Stimulated activated naive CD4-positive, alpha-beta T cell treated with Interleukin-2 at 50 U/mL for 16 hours (primary cell): ENCODE data around the gene UBQLN3.

Experiments
- DNase-seq: peaks from one replicate; lab custom pipeline; 2025; lab: John Stamatoyannopoulos, UW

Gene UBQLN3

DNA sequence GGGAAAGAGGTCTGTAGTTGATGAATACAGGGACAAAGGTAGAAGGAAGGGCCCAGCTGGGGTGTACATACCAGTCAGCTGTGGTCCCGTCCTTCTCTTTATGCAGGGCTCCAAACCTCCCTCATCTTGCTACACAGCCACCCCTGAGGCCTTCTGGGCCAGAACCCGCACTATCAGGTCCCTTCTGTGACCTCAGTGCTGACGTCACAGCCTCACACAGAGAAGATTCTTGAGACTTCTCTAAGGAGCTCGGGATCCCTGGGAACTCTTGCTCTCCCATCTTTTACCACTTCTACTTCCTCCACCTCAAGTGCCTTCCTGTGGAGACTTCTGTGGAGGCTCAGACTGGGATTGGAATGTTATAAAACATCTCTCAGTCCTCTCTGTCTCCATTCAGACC is at the start of gene UBQLN3:
Gene UBQLN3 (minus strand): TSS at position 155 of the 400 bp plus-strand sequence. CDS start 399 bp downstream, outside the sequence.
- no peak for DNase-seq

DNA sequence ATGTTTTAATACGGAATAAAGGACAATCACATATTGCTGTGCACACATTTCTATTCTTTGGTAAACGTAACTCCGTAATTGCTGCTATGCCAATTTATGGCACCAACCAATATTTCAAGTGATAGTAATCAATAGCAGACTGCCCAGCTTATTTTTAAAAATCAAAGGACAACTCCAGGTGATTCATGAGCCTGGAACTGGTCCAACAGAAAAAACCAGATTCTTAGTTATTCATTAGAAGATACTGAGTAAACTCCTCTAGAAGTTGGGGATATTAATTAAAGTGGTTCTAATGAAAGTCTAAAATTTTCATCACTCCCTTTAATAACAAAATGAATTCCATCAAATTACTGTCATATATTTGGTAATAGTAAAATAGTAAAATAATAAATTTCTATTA is 48.0 kb upstream of the UBQLN3 start:
- no peak for DNase-seq

DNA sequence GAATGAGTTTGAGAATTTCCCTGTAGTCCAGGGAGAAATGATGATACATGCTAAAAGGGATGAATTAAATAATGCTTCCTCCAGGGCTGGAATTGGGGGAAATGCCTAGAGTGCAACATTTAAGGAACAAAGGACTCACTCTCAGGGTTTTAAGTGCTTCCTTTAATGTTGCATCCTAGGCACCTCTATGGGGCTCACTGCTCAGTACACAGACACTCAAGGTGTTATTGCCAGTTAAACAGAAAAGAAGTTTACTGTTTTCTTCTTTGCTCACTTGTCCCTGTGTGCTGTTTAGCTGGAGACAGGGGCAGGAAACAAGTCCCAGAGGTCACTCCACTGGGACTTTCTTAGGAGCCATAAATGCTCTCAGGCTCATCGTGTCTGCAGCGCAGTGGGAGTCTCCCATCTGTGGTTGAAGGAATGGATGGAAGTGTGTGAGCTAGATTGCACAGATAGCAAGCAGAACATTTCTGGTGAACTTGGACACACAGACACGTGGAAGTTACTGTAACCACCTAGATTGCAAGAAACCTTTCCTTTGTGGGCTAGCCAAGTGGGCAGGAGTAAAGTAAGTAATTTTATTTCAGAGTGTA is 46.9 kb upstream of the UBQLN3 start:
- no peak for DNase-seq

DNA sequence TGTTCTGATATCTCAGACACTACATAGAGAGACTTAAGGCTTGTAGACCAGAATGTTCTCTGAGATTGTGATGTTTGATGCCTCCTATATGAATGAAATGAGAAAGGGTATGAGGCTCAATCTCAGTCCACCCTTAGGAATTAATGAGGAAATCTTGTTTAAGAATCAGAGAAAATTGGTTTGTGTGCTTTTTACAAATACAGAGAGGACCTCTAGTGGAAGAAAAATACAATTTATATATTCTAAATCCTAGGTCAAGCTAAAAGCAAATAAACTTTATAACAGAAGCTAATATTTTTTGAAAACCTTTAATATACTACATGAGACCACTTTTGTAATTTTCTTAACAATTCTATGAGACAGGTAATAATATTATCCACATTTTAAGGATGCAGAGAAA is 43.6 kb upstream of the UBQLN3 start:
- DNase-seq, result no peak

DNA sequence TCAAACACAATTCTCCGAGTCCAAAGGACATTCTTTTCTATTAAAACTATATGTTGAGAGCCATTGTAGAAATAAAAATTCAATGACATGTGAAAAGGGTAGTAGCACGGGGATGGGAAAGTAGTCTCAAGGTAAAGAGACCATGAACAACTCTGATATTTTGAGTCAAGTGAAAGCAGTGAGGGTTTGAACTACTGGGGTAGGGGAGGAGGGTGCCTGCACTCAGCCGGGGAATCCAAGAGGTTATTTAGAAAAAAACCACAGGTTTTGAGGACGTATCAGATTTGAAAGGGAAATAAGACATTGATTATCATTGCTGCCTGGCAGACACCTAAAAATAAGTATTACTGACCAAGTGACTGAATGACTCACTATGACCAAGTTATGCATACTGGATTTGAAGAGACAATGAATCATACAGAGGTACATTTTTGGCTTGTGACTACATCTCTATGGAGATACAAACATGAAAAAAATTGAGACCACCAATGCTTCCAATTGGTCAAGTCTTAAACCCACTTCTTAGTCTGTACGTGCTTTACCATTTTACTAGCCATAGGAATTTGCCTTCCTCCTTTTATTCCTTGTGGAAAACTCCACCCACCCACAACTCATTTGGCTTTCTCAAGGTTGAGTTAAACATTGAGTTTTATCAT is 40.8 kb upstream of the UBQLN3 start:
- no peak for DNase-seq

DNA sequence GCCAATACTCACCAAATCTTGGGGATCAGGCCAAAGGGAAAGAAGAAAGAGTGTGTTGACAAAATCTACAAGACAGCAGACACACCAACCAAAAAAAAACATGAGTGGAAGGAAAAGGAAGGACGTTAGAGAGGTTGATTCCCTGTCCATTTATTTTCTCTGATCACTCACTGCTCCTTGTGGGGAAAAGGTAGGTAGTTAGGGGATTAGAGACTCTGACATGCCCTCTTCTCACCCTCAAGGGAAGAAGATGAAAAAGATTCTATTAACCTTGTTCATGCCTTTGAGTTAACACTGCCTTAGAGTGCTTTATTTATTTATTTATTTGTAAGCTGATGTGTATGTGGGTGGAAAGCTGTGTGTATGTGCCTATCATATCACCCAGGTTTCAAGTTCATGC is 38.7 kb upstream of the UBQLN3 start, which contains the start of gene OR52H1:
Gene OR52H1 (minus strand): TSS at position 101 of the 400 bp plus-strand sequence. CDS start 3,035 bp downstream, outside the sequence.
- DNase-seq, result no peak

DNA sequence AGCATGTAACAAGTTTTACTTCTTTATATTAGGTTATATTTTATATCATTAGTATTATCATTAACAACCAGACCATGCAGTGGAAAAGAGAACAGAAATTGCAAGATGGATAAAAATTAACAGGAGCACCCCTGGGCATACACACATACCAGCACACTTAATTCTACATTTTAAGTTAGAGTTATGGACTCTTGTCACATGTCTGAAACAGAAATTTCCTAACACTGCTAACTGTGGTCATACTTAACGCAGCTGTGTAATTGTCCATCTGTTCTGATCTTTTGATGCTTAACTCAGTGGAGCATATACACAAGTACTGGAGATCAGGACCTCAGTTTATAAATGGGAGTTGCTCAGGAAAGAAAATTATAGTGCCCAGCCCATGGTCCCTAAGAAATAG is 38.2 kb upstream of the UBQLN3 start:
- no peak for DNase-seq

DNA sequence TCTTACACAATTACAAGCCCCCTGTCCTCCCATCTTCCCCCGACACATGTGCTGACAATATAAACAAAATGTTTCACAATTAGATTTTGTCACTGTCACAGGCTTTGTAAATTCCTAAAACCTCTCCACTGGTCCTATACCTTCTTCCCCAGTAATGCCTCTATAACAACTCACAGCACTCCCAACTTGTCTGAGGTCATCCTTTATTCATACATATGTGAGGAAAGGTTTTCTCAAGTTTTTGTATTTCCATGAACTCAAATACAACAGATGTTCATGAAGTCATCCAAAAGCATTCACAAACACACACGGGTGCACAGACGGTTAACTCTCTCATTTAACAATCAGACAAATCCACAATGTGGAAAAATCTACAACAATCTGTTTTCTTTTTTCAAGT is 36.7 kb upstream of the UBQLN3 start:
- DNase-seq, result no peak

DNA sequence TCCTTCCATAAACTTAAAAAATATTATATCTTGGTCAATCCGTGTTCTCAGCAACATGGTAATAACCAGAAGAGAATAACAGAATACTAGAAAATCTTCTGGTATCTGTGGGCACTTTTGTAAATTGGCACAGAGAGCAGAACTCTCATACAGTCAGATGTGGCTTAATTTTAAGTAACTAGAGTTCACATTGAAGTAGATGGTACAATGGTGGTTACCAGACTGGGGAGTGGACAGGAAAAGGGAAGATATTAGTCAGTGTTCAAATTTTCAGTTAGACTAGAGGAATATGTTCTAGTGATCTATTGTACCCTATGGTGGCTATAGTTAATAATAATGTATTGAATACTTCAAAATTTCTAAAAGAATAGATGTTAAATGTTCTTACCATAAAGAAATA is 31.7 kb upstream of the UBQLN3 start:
- DNase-seq, result no peak

DNA sequence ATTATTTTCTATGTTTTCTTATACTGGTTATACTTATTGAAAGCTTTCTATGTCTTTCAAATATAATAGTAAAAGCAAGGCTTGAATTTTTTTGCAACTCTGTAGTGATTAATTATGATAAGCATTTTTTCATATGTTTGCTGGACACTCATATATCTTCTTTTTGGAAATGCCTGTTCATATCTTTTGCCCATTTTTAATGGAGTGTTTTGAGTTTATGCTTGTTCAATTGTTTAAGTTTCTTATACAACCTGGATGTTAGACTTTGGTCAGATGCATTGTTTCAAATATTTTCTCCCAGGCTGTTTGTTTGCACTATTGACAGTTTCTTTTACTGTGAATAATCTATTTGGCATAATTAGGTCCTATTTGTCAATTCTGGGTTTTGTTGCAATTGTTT is 26.7 kb upstream of the UBQLN3 start:
- DNase-seq, result no peak

DNA sequence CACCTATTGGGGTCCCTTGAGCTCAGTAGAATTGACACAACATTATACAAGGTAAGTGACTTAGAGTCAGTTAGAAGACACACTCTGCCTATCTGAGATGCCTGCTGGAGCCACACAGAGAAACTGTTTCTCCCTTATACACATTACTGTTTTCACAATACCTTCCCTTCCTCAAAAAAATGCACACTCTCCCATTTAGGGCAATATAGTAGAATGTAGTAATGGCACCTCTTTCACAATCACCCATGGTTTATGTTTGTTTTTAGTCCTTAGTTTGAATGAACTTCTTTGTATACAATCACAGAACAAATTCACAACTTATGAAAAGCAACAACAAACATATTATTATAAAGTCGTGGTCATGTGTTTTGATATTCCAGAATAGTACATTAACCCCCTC is 24.3 kb upstream of the UBQLN3 start:
- DNase-seq, result no peak

DNA sequence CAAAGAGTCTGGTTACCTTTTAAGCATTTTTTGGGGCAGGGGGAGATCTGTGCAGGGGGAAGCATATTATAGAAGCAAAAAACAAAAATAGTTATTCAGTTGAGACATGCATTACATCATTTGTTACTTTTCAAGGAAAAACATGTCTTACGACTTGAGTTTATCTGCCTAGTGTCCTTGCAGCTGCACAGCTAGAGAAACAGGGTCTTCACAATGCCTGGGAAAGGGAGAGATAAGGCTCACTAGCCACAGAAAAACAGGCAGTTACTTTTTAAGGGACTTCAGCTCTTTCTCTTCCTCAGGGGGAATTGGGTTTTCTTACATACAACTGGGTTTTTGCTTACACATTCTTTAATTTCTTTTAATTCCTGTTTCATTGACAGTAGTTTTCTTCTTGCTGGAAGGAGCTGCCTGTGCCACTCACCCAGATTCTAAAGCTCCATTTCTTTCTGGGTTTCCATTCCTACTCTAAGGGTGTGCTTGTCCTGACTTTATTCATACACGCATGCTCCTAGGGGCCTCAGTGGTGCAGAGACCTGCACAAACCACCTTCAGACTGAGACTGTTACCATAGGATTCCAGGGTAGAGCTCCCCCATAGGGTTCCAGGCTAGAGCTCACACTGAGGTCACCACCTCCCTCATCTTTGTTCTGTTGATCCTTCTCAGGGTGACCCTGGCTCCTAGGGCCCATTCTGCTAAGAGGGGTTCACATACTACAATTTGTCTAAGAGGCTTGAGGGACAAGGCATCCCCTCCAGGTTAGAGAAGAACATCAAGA is 21.5 kb upstream of the UBQLN3 start:
- no peak for DNase-seq

DNA sequence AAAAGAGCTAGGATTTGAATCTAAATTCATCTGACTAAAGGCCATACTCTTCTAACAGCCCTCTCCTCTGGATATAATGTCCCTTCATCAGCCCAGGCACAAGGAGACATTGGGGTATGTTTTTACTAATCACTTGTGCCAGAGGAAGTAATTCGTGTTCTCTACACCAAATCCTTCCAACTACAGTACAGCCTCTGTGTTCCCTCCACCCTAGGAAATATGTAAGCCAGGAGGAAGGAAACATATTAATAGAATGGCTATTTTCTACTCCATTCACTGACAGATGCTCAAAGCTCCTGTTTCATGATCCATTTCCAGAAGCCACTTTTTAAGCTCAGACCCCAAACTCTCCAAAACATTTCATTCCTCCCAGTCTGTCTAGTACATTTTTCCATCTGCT is 18.7 kb upstream of the UBQLN3 start:
- DNase-seq, result no peak

DNA sequence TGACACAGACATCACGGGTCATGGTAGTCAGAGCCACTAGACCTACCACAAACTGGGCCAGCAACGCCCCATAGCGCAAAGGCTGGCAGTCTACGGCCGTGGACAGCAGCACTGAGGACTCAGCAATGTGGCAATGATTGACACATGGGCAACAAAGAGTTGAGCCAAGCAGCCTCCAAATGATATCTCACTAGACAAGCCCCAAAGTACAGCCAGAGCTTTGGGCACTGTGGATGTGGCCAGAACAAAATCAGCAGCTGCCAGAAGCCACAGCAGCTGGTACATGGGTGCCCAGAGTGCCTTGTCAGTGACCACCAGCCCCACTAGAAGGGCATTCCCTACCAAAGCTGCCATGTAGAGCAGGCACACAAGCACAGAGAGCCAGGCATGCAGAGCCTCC is 18.0 kb upstream of the UBQLN3 start:
- no peak for DNase-seq

DNA sequence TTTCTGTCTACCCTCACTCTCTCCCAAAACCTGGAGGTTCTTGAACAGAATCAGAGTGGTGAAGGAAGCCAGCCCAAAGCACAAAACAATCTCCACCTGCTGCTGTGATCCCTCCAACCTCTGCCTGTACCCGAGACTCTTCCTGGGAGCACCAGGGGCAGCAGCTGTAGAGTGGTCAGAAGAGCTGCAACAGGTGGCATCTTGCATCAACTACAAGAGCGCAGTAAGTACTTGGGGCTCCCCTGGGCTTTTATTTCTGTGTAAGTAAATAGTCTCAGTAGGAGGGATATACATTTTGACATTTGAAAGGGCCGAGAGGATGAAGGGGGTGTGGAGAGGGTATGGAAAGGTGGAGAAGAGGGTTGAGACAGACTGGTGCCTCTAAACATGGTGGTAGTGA is 15.0 kb upstream of the UBQLN3 start:
- DNase-seq, result no peak

DNA sequence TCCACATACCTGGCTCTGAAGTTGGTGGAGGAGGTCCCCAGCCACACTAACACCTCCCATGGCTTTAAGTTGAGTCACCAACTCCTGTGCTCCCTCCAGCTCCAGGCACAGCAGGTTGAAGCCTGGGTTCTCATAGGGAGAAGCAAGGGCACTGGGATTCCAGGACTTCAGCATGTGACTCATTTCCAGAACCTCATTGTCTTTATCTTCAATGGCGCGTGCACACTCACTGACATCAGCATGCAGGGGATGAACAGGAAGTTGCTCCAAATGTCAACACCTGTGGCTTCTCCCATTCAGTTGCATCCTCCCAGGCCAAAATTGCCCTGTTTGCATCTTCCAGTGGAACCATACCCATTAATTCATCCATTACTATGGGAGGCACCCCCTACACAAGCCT is 12.6 kb upstream of the UBQLN3 start:
- DNase-seq, result no peak

DNA sequence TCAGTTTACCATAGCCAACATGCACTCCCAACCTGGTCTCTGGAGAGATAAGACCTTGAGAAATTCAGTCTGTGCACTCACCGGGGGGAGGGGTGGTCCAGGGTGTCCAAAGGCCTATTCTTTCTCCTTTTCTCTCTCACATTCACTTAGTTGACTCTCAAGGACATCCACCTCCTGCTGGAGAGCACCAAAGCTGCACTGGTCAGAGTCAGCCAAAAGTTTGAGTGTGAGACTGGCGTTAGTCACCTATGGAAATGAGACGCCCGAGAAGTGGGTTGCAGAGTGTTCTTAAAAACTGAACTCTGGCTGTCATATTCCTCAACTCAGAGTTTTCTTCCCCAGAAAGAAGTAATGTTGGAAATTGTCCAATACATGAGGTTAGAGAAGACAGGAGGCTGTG is 11.8 kb upstream of the UBQLN3 start:
- no peak for DNase-seq

DNA sequence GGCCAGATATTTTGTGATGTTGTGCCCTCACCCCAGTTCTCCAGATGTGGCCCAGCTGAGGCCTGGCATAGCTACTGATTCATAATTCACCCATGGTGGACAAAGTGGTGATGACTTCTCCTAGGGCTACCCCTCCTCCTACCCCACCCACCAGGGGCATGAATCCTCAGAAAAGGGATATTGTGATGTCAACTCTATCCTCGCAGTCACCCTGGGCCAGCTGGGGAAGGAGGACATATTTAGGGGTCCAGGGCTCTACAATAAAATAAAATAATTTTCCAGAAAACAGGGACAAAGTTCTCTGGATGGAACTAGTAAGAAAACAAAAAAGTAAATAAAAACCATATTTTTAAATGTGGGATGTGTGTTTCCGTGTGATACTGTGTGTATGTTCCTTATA is 6.8 kb upstream of the UBQLN3 start, which contains the start of gene UBQLNL:
Gene UBQLNL (minus strand): TSS at position 101 of the 400 bp plus-strand sequence. CDS start 258 bp downstream, outside the sequence.
- no peak for DNase-seq

DNA sequence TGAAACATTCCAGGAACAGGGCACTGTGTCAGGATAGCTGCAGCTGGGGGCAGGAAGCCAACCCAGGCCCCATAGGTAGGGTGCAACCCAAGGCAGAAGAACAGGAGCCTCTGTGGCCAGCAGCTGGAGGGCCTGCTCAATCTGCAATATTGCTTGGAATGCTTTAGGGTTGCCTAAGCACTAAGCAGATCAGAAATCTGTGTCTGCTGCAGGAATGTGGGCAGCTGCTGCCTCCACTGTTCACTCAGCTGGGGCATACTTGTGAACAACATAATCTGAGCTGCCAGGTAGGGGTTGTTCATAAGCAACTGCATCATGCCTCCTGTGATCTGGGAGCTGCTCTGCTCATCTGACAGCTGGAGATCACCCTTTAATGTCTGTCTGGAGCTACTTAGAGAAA is 5.1 kb upstream of the UBQLN3 start:
- no peak for DNase-seq

DNA sequence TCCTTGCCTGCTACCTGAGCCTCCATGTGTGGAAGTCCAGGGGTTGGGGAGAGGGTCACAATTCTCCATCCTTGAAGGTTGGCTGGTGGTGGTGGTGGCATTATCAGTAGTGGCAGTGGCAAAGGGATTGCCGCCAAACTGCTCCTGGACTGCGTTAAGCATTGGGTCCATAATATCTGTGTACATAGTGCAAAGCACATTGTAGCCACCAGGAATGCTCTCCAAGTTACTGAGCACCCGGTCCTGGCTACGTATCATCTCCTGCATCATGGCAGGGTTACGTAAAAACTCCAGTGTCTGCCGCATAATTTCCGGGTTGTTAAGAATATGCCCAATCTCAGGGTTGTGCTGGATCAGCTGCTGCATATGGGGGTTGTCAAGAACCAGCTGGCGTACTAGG is 1.2 kb downstream of the UBQLN3 start:
- DNase-seq, result no peak

DNA sequence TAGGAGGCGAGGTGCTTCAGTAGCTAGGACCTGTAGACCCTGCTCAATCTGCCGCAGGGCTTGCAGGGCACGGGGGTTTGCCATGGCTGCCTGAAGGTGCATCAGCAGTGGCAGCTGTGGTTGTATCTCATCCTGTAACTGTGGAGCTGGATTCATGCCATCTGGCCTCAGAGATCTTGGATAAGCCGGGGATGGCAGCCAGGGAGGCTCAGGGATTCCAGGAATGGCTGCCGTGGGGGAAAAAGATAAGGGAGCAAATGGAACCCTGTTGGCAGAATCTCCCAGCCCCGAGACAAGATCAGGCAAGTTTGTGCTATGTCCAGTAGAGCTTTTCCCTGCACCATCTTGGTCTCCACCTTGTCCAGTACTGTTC is 1.8 kb downstream of the UBQLN3 start:
- DNase-seq, result no peak

DNA sequence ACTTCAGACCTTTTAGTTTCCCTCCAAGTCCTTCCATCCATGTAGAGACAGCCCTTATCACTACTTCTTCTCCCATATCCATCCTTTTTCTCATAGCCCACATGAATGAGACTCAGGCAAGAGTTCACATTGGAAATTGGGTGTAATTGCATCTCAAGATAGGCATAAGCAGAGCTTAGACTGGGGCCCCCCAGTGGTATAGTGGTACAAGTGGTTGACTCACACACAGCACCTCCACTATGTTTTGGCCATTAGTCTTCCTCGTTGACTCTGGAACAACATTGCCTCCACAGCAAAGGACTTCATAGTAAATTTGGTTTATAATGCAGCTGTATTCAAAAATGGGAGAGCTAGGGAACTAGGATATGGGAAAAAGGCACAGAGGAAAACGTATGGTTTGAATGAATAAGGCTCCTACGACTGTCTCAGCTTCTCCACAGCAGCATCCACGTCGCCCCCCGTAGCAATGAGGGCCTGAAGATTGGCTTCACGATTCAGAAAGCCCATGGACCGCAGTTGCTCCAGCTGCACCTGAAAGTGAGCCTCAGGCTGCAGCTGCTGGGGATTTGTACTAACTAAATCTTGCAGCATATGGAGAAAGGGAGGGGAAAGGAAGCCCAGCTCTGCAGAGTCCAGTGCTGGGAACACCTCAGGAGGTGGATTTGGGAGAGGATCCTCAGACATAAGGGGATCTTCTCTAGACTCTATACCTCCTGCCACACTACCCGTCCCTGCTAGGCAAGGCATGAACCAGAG is 2.4 kb downstream of the UBQLN3 start:
- no peak for DNase-seq
